SK-N-MC (cell line): ENCODE data around the gene SUSD4.

Experiments
- EZH2 ChIP-seq: fragments of 200-600 bp; sonication (generic); IDR thresholded peaks from one replicate; pipeline ENCODE4 v1.6.1; 2017; ENCODE audit warnings: antibody characterized with exemption
- POLR2AphosphoS5 ChIP-seq: IDR thresholded peaks from 2 replicates; pipeline ENCODE4 v1.6.1; 2012; ENCODE audit warnings: mild to moderate bottlenecking, low read depth, low read length, borderline replicate concordance

GRCh38 chr1:223203034-223203408 is 161.0 kb downstream of the SUSD4 start:
- no peak for TF ChIP-seq POLR2AphosphoS5
- TF ChIP-seq EZH2: no peak
